Panc1 (cell line): ENCODE data around the gene DCC. TPM values are rescaled to one million over a fixed set of nuclear protein-coding genes. Genes with fewer than 3 reads are reported as not detected.

Experiments
- ATAC-seq: fragments of 200-7000 bp; cut with Tn5 transposase; 2 replicates; pipeline ENCODE4 v1.9.1; 2020; ENCODE audit warnings: mild to moderate bottlenecking, moderate library complexity
- BruUV-seq: library from RNA; stranded (reverse); fragments of 400-500 nt; replicated peaks from 2 replicates; lab custom pipeline; 2021; lab: Mats Ljungman, UMichigan
- CTCF ChIA-PET: fragments of 300-600 bp; sonication (Branson Sonifier 250); formaldehyde crosslinking; loops from one replicate; lab custom pipeline; 2022; ENCODE audit warnings: antibody characterized with exemption; lab: Charles Lee
- POLR2A ChIA-PET: fragments of 300-600 bp; sonication (Branson Sonifier 250); formaldehyde crosslinking; loops from one replicate; lab custom pipeline; 2022; ENCODE audit warnings: antibody characterized with exemption; lab: Charles Lee
- DNase-seq: peaks from one replicate; pipeline ENCODE4 v3.0.0-alpha.2; 2010; ENCODE audit warnings: low read depth, low spot score
- H3K27ac ChIP-seq: 2 replicates; pipeline ENCODE4 v1.5.1; 2011; ENCODE audit warnings: mild to moderate bottlenecking, low read length, inconsistent platforms
- H3K27me3 ChIP-seq: fragments of 200-500 bp; sonication (Bioruptor generic); 2 replicates; pipeline ENCODE4 v1.6.0; 2014; ENCODE audit warnings: low read length, inconsistent platforms; ENCODE audit not compliant: control insufficient read depth, insufficient read depth
- H3K36me3 ChIP-seq: fragments of 200-500 bp; sonication (Bioruptor generic); 2 replicates; pipeline ENCODE4 v1.5.1; 2014; ENCODE audit warnings: inconsistent platforms, mild to moderate bottlenecking, low read length, moderate library complexity; ENCODE audit not compliant: control insufficient read depth, insufficient read depth
- H3K4me1 ChIP-seq: 2 replicates; pipeline ENCODE4 v1.5.1; 2011; ENCODE audit warnings: inconsistent platforms, mild to moderate bottlenecking, low read length, moderate library complexity; ENCODE audit not compliant: control insufficient read depth, insufficient read depth
- H3K4me3 ChIP-seq, 2 experiments: 2 replicates each; pipeline ENCODE4 v1.5.1; 2011 to 2012; ENCODE audit warnings: low read depth in 2 of 2, low read length in 2 of 2, mild to moderate bottlenecking in 2 of 2, inconsistent platforms in 1 of 2, moderate library complexity in 1 of 2
- H3K9me3 ChIP-seq: fragments of 200-500 bp; sonication (Bioruptor generic); 2 replicates; pipeline ENCODE4 v1.5.1; 2014; ENCODE audit warnings: low read depth, mild to moderate bottlenecking, inconsistent platforms, low read length, moderate library complexity; ENCODE audit not compliant: control insufficient read depth, insufficient read depth
- POLR2AphosphoS5 ChIP-seq: IDR thresholded peaks from 2 replicates; pipeline ENCODE4 v1.6.1; 2012; ENCODE audit warnings: mild to moderate bottlenecking, low read depth, low read length, moderate library complexity
- SIN3A ChIP-seq: IDR thresholded peaks from 2 replicates; pipeline ENCODE4 v1.6.1; 2012; ENCODE audit warnings: low read depth, mild to moderate bottlenecking, low read length, moderate library complexity, borderline replicate concordance; ENCODE audit not compliant: insufficient read depth
- TCF7L2 ChIP-seq: IDR thresholded peaks from 2 replicates; pipeline ENCODE4 v1.6.1; 2011; ENCODE audit warnings: mild to moderate bottlenecking, low read depth, low read length, inconsistent platforms
- in situ Hi-C: cut with HindIII; loops from 2 replicates; pipeline ENCODE4 v1.10.0; 2016; ENCODE audit warnings: low sequenced_read_pairs, low pct_unique_long_range_greater_than_20kb
- intact Hi-C: fragments of 100-400 bp; cut with micrococcal nuclease; formaldehyde crosslinking; loops from one replicate; pipeline ENCODE4 v1.10.0; 2022; ENCODE audit not compliant: unreplicated experiment
- total RNA-seq: library from RNA; stranded (reverse); gene quantifications from one replicate; pipeline ENCODE4 v1.2.1, GENCODE V29; 2021; ENCODE audit not compliant: unreplicated experiment
- TF ChIP-seq, protein P1 (sequence below): fragments of 450-650 bp; IDR thresholded peaks from 2 replicates; pipeline ENCODE4 v1.5.1; 2017; ENCODE audit warnings: mild to moderate bottlenecking
- TF ChIP-seq, protein P2 (sequence below), 2 experiments: IDR thresholded peaks; 2 replicates each; pipeline ENCODE4 v1.6.1; 2011 to 2012; ENCODE audit warnings: low read depth in 2 of 2, control low read depth in 1 of 2, low read length in 1 of 2, mild to moderate bottlenecking in 1 of 2, moderate library complexity in 1 of 2; ENCODE audit not compliant: insufficient read depth in 1 of 2

DCC gene
- total RNA-seq, 1 experiment from 2014 or later, result not detected

DNA sequence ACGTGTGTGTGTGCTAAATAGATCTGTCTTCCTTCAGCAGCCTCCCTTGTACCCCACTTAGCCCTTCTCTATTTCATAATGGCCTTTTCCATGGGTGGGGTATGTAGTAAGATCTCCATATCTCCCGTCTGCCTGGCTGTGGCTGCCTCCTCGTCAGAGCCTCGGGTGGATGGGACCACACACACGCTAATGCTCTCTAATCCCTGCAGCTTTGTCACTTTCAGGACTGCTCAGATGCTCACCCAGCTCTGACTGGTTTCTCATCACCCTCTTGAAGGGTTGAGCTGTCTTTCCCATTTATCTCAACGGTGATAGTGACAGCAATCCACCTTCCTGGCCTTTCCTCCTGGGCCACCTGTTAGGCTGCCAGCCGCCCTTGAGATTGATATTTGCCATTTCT lies 95.3 kb downstream of the DCC start:
- no peaks in the 10 kb centered on the region for H3K27me3 ChIP-seq
- H3K27ac ChIP-seq, result no peak overlapping the region
- H3K36me3 ChIP-seq, result no peaks in the 10 kb centered on the region
- TF ChIP-seq, protein P1, sequence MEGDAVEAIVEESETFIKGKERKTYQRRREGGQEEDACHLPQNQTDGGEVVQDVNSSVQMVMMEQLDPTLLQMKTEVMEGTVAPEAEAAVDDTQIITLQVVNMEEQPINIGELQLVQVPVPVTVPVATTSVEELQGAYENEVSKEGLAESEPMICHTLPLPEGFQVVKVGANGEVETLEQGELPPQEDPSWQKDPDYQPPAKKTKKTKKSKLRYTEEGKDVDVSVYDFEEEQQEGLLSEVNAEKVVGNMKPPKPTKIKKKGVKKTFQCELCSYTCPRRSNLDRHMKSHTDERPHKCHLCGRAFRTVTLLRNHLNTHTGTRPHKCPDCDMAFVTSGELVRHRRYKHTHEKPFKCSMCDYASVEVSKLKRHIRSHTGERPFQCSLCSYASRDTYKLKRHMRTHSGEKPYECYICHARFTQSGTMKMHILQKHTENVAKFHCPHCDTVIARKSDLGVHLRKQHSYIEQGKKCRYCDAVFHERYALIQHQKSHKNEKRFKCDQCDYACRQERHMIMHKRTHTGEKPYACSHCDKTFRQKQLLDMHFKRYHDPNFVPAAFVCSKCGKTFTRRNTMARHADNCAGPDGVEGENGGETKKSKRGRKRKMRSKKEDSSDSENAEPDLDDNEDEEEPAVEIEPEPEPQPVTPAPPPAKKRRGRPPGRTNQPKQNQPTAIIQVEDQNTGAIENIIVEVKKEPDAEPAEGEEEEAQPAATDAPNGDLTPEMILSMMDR, result no peak
- TF ChIP-seq, protein P2, sequence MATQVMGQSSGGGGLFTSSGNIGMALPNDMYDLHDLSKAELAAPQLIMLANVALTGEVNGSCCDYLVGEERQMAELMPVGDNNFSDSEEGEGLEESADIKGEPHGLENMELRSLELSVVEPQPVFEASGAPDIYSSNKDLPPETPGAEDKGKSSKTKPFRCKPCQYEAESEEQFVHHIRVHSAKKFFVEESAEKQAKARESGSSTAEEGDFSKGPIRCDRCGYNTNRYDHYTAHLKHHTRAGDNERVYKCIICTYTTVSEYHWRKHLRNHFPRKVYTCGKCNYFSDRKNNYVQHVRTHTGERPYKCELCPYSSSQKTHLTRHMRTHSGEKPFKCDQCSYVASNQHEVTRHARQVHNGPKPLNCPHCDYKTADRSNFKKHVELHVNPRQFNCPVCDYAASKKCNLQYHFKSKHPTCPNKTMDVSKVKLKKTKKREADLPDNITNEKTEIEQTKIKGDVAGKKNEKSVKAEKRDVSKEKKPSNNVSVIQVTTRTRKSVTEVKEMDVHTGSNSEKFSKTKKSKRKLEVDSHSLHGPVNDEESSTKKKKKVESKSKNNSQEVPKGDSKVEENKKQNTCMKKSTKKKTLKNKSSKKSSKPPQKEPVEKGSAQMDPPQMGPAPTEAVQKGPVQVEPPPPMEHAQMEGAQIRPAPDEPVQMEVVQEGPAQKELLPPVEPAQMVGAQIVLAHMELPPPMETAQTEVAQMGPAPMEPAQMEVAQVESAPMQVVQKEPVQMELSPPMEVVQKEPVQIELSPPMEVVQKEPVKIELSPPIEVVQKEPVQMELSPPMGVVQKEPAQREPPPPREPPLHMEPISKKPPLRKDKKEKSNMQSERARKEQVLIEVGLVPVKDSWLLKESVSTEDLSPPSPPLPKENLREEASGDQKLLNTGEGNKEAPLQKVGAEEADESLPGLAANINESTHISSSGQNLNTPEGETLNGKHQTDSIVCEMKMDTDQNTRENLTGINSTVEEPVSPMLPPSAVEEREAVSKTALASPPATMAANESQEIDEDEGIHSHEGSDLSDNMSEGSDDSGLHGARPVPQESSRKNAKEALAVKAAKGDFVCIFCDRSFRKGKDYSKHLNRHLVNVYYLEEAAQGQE (IDR thresholded peaks at IDR 0.05; ENCODE audit: insufficient read depth in 1 of 2, low read depth in 2 of 2, low read length in 1 of 2), result no peak
- no peak for TF ChIP-seq TCF7L2
- TF ChIP-seq SIN3A, result no peak
- no peak for TF ChIP-seq POLR2AphosphoS5
- POLR2A ChIA-PET, result no interaction called here
- CTCF ChIA-PET, result no interaction called here
- H3K9me3 ChIP-seq, result no peaks in the 10 kb centered on the region
- H3K4me3 ChIP-seq, result no peak overlapping the region
- BruUV-seq, result no TSS peak
- ATAC-seq, result no peak
- no peak for DNase-seq
- in situ Hi-C loops (no loop called here), intact Hi-C loops (no loop called here)
- H3K4me1 ChIP-seq, result no peaks in the 10 kb centered on the region

DNA sequence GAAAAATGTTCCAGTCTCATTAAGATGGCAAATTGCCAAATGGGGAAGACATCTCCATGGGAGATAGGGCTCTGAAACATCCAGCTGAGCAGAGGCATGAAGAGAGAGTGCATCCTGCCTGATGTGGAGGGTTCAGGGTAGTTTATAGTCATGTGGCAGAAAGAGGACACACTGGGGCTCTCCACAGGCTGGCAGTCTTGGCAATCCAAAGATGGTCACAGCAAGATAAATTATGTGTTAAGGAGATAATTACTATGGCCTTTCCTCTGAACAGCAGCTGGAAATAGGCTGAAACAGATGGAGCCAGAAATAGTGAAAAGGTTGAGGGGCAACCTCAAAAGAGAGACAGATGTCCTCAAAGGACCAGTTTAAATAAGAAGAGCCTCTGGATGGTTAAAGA lies 97.2 kb downstream of the DCC start:
- H3K27me3 ChIP-seq, result no peaks in the 10 kb centered on the region
- ATAC-seq (no peak), DNase-seq (no peak)
- intact Hi-C loops, result no loop called here
- H3K9me3 ChIP-seq, result no peaks in the 10 kb centered on the region
- no peak overlapping the region for H3K4me3 ChIP-seq
- no peak overlapping the region for H3K27ac ChIP-seq
- no peaks in the 10 kb centered on the region for H3K4me1 ChIP-seq
- BruUV-seq, result no TSS peak
- in situ Hi-C loops, result no loop called here
- ChIA-PET CTCF (no interaction called here), POLR2A (no interaction called here)
- TF ChIP-seq SIN3A, result no peak
- TF ChIP-seq, protein P1, result no peak
- TF ChIP-seq, protein P2 (IDR thresholded peaks at IDR 0.05; ENCODE audit: insufficient read depth in 1 of 2, low read depth in 2 of 2, low read length in 1 of 2), result no peak
- TF ChIP-seq POLR2AphosphoS5, result no peak
- no peak for TF ChIP-seq TCF7L2
- H3K36me3 ChIP-seq, result no peaks in the 10 kb centered on the region
